ENCODE data around the gene PRDM16.

PRDM16 gene

DNA sequence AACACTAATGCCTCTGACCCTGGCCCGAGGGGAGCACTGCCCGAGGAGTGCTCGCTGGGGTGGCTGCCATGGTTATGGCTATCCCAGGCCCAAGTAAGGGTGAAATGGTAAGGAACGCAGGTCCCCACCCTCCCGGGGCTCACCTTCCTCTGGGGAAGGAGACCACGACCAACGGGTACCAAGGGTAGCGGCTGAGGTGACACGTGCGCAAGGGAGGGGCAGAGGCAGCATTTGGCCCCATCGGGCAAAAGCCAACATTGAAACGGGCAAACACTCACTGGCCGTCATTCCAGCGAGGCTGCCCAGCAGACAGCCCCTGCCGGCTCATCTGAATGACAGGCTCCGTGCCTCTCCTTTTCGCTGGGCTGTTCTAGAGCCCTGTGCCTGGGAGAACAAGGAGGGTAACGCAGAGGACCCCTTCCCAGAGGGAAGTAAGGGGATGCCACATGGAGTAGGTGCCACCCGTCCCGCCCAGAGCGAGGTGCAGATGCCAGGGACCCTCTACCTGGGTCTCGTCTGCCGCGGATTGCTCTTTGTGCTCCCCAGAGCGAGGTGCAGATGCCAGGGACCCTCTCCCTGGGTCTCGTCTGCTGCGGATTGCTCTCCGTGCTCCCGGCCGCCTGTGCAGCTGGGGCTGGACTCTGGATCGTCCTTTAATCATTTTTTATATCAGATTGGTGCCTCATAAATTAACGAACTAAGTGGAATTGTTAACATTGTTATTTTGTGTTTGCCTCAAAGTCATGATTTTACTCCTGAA lies 31.5 kb upstream of the PRDM16 start:
- H3K4me3 ChIP-seq (replicated peaks in 1 of 2; ENCODE audit: low read depth in 2 of 2, low read length in 2 of 2) = no peak overlapping the region
- TF ChIP-seq, protein P1, sequence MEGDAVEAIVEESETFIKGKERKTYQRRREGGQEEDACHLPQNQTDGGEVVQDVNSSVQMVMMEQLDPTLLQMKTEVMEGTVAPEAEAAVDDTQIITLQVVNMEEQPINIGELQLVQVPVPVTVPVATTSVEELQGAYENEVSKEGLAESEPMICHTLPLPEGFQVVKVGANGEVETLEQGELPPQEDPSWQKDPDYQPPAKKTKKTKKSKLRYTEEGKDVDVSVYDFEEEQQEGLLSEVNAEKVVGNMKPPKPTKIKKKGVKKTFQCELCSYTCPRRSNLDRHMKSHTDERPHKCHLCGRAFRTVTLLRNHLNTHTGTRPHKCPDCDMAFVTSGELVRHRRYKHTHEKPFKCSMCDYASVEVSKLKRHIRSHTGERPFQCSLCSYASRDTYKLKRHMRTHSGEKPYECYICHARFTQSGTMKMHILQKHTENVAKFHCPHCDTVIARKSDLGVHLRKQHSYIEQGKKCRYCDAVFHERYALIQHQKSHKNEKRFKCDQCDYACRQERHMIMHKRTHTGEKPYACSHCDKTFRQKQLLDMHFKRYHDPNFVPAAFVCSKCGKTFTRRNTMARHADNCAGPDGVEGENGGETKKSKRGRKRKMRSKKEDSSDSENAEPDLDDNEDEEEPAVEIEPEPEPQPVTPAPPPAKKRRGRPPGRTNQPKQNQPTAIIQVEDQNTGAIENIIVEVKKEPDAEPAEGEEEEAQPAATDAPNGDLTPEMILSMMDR (IDR thresholded peaks at IDR 0.05; ENCODE audit: low read depth, low read length) = no peak
- DNase-seq (ENCODE audit: low read depth in 2 of 2) = no peak

DNA sequence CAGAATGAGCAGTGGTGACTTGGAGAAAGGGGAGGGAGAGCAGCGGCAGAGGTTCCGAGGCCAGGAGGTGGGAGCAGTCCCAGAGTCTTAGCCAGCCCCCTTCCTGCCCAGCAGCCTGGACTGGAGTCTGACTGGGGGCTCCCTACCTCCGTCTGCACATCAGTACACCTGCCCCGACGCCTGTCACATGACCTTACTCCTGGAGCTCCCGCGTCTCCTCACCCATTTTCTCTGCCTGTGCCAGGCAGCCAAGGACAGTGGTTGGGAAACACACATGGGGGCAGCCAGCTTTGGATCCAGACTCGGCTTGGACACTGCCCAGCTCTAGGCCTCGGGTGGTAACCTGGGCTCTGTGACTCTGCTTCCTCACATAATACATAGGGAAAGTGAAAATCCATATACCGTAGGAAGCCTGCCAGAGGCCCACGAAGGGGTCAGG lies 30.9 kb upstream of the PRDM16 start:
- TF ChIP-seq, protein P1 (IDR thresholded peaks at IDR 0.05; ENCODE audit: low read depth, low read length) = no peak
- H3K4me3 ChIP-seq (replicated peaks in 1 of 2; ENCODE audit: low read depth in 2 of 2, low read length in 2 of 2) = no peak overlapping the region
- no peak for DNase-seq (ENCODE audit: low read depth in 2 of 2)

DNA sequence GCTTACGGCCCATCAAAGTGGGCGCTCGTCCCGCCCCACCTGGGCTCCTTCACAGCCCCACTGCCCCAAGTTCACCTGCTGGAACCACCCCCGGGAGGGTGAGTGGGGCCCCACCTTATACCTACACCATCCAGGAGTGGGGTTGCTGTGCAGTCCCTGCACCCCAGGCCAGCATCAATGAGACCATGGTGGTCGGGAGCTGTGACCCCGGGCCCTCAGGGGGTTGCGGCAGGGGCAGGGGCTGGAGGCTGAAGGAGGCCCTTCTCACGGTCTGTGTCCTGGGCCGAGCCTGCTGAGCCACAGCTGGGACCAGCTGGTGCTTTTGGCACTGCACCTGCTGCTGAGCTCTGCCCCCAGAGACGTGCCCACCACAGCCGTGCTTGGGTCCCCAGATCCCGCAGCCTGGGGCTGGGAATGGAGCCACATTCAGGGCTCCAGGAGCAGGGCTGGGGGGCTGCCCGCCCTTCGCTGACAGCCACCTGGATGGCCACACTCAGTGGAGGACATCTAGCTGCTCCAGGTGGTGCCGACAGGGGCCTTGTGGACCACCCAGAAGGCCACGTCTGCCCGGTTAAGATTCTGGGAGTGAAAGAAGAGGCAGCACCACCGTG lies 30.3 kb upstream of the PRDM16 start:
- TF ChIP-seq, protein P1 (IDR thresholded peaks at IDR 0.05; ENCODE audit: low read depth, low read length) = no peak
- DNase-seq (ENCODE audit: low read depth in 2 of 2) = no peak
- no peak overlapping the region for H3K4me3 ChIP-seq (replicated peaks in 1 of 2; ENCODE audit: low read depth in 2 of 2, low read length in 2 of 2)

DNA sequence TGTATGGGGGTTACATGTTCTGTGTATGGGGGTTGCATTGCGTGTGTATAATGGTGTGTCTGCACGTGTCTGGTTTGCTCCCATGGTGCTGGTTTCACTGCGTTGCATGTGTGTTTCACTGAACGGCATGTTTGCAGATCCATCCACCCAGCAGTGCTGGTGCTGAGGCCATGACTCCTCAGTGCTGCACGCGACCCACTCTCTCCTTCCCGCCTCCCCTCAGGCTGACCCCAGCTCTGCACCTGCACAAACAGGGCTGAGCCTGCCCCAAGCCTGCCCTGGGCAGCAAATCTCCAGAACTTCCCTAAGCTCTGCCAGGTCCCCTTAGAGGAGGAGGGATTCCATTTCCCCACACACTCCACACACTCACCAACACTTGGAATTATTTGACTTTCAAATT lies 29.0 kb upstream of the PRDM16 start:
- DNase-seq (ENCODE audit: low read depth in 2 of 2) = no peak
- TF ChIP-seq, protein P1 (IDR thresholded peaks at IDR 0.05; ENCODE audit: low read depth, low read length) = no peak
- no peak overlapping the region for H3K4me3 ChIP-seq (replicated peaks in 1 of 2; ENCODE audit: low read depth in 2 of 2, low read length in 2 of 2)

DNA sequence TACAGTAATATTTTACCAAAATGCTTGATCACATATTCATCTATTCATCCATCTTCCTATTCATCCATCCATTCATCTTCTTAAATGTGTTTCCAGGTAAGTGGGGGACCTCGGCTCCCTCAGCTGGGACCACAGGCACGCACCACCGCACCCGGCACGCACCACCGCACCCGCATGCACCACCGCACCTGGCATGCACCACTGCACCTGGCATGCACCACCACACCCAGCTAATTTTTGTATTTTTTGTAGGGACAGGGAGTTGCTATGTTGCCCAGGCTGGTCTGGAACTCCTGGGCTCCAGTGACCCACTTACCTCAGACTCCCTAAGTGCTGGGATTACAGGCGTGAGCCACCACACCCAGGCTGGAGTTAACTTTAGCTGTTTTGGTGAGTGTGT lies 26.5 kb upstream of the PRDM16 start:
- TF ChIP-seq, protein P1 (IDR thresholded peaks at IDR 0.05; ENCODE audit: low read depth, low read length) = no peak
- no peak overlapping the region for H3K4me3 ChIP-seq (replicated peaks in 1 of 2; ENCODE audit: low read depth in 2 of 2, low read length in 2 of 2)
- no peak for DNase-seq (ENCODE audit: low read depth in 2 of 2)

DNA sequence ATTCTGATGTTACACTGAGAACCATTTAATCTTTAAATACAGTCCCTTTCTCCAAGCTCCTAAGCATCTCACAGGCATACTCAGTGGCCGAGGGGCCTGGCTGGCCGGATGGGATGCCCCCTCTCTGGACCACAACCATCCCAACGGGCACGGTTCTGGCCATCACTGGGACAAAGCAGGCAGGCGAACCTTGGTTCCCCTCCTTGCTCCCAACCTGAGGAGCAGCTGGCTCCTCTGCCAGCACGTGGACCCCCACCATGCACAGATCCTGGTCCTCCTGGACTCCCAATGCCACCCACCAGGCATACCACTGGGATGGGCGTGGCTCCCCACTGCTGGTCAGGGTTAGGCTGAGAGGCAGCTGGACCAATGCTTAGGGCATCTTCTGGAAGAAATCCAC lies 19.8 kb upstream of the PRDM16 start:
- TF ChIP-seq, protein P1 (IDR thresholded peaks at IDR 0.05; ENCODE audit: low read depth, low read length) = no peak
- no peak for DNase-seq (ENCODE audit: low read depth in 2 of 2)
- H3K4me3 ChIP-seq (replicated peaks in 1 of 2; ENCODE audit: low read depth in 2 of 2, low read length in 2 of 2) = no peak overlapping the region

All from cardiac fibroblast (primary cell).